ENCODE results near the gene SPTB. TPM values are rescaled to one million over a fixed set of nuclear protein-coding genes. Genes with fewer than 3 reads are reported as not detected.
A peak's percentile ranks its signal among the peaks of the same experiment; 100 is the strongest.

SPTB gene
- total RNA-seq, 1 donor from 2014 or later, result not detected

GRCh38 chr14:64834965-64835364 lies 44.7 kb downstream of the SPTB start:
- Mint-ChIP-seq H3K27me3 (peaks cover 15% of the 10 kb centered on the region), H3K9me3 (no peaks in the 10 kb centered on the region), H3K27ac (no peak overlapping the region), H3K36me3 (ENCODE audit: low read depth) (no peaks in the 10 kb centered on the region), H3K4me3 (no peak overlapping the region), H3K4me1 (no peaks in the 10 kb centered on the region)
- intact Hi-C loops (cut with micrococcal nuclease), result no loop called here
- no peak for DNase-seq

GRCh38 chr14:64831419-64831818 lies 48.3 kb downstream of the SPTB start:
- no peaks in the 10 kb centered on the region for H3K36me3 Mint-ChIP-seq (ENCODE audit: low read depth)
- no peak overlapping the region for H3K27ac Mint-ChIP-seq
- intact Hi-C loops (cut with micrococcal nuclease), result no loop called here
- H3K4me1 Mint-ChIP-seq, result no peaks in the 10 kb centered on the region
- no peak overlapping the region for H3K4me3 Mint-ChIP-seq
- no peaks in the 10 kb centered on the region for H3K9me3 Mint-ChIP-seq
- DNase-seq, result no peak
- peaks cover 20% of the 10 kb centered on the region for H3K27me3 Mint-ChIP-seq

- no peaks in the 10 kb centered on the region for H3K36me3 Mint-ChIP-seq (ENCODE audit: low read depth)
- no peaks in the 10 kb centered on the region for H3K9me3 Mint-ChIP-seq
- H3K27ac Mint-ChIP-seq, result no peak overlapping the region
- intact Hi-C loops (cut with micrococcal nuclease), result no loop called here
- DNase-seq, result no peak
- H3K27me3 Mint-ChIP-seq, result peaks cover 18% of the 10 kb centered on the region
- no peaks in the 10 kb centered on the region for H3K4me1 Mint-ChIP-seq
- no peak overlapping the region for H3K4me3 Mint-ChIP-seq
These were observed 48.7 kb downstream of the SPTB start for GRCh38 chr14:64830961-64831360.

- no peak for DNase-seq
- Mint-ChIP-seq H3K4me1 (peaks cover 3% of the 10 kb centered on the region), H3K36me3 (ENCODE audit: low read depth) (no peaks in the 10 kb centered on the region), H3K9me3 (no peaks in the 10 kb centered on the region), H3K27ac (no peak overlapping the region), H3K27me3 (peaks cover 30% of the 10 kb centered on the region), H3K4me3 (no peak overlapping the region)
- intact Hi-C loops (cut with micrococcal nuclease), result no loop called here
These were observed 51.6 kb downstream of the SPTB start for GRCh38 chr14:64828071-64828470.

GRCh38 chr14:64826845-64827244 lies 52.9 kb downstream of the SPTB start:
- Mint-ChIP-seq H3K9me3 (no peaks in the 10 kb centered on the region), H3K36me3 (ENCODE audit: low read depth) (no peaks in the 10 kb centered on the region), H3K27me3 (peaks cover 33% of the 10 kb centered on the region), H3K4me3 (no peak overlapping the region), H3K4me1 (peaks cover 4% of the 10 kb centered on the region), H3K27ac (no peak overlapping the region)
- intact Hi-C loops (cut with micrococcal nuclease), result no loop called here
- DNase-seq, result no peak

GRCh38 chr14:64826333-64826732 lies 53.4 kb downstream of the SPTB start:
- Mint-ChIP-seq H3K36me3 (ENCODE audit: low read depth) (no peaks in the 10 kb centered on the region), H3K4me3 (no peak overlapping the region), H3K27me3 (peaks cover 35% of the 10 kb centered on the region), H3K27ac (no peak overlapping the region), H3K4me1 (peaks cover 4% of the 10 kb centered on the region), H3K9me3 (no peaks in the 10 kb centered on the region)
- intact Hi-C loops (cut with micrococcal nuclease), result no loop called here
- no peak for DNase-seq

GRCh38 chr14:64825509-64825908 lies 54.2 kb downstream of the SPTB start:
- no peaks in the 10 kb centered on the region for H3K9me3 Mint-ChIP-seq
- H3K4me1 Mint-ChIP-seq, result peaks cover 4% of the 10 kb centered on the region
- no peak overlapping the region for H3K4me3 Mint-ChIP-seq
- H3K27me3 Mint-ChIP-seq, result peaks cover 38% of the 10 kb centered on the region
- DNase-seq, result no peak
- intact Hi-C loops (cut with micrococcal nuclease), result no loop called here
- H3K27ac Mint-ChIP-seq, result no peak overlapping the region
- H3K36me3 Mint-ChIP-seq (ENCODE audit: low read depth), result no peaks in the 10 kb centered on the region

GRCh38 chr14:64825006-64825405 lies 54.7 kb downstream of the SPTB start:
- H3K27me3 Mint-ChIP-seq, result peaks cover 40% of the 10 kb centered on the region

GRCh38 chr14:64824471-64824870 lies 55.2 kb downstream of the SPTB start:
- DNase-seq, result no peak
- Mint-ChIP-seq H3K4me1 (peaks cover 4% of the 10 kb centered on the region), H3K9me3 (no peaks in the 10 kb centered on the region), H3K36me3 (ENCODE audit: low read depth) (no peaks in the 10 kb centered on the region), H3K27me3 (peaks cover 41% of the 10 kb centered on the region), H3K4me3 (no peak overlapping the region), H3K27ac (no peak overlapping the region)
- intact Hi-C loops (cut with micrococcal nuclease), result loop anchor here (5.0 kb wide), 1 partner anchor 68 kb away; no protein-coding TSS in a partner anchor

More at GRCh38 chr14:64825006-64825405, 54.7 kb downstream of the SPTB start:
- intact Hi-C loops (cut with micrococcal nuclease), result no loop called here
- H3K4me1 Mint-ChIP-seq, result peaks cover 4% of the 10 kb centered on the region
- no peaks in the 10 kb centered on the region for H3K36me3 Mint-ChIP-seq (ENCODE audit: low read depth)
- no peak overlapping the region for H3K4me3 Mint-ChIP-seq
- H3K27ac Mint-ChIP-seq, result no peak overlapping the region
- no peak for DNase-seq
- H3K9me3 Mint-ChIP-seq, result no peaks in the 10 kb centered on the region

- Mint-ChIP-seq H3K9me3 (no peaks in the 10 kb centered on the region), H3K4me3 (peak overlapping the region; percentile 53), H3K27ac (no peak overlapping the region), H3K4me1 (peaks cover 4% of the 10 kb centered on the region), H3K27me3 (peaks cover 44% of the 10 kb centered on the region), H3K36me3 (ENCODE audit: low read depth) (no peaks in the 10 kb centered on the region)
- intact Hi-C loops (cut with micrococcal nuclease), result loop anchor here (1.0 to 5.0 kb wide), 2 partner anchors 69 to 160 kb away; no protein-coding TSS in a partner anchor
- DNase-seq, result peak; percentile 89
These were observed 56.3 kb downstream of the SPTB start for GRCh38 chr14:64823305-64823861.

GRCh38 chr14:64821651-64822050 lies 58.1 kb downstream of the SPTB start:
- peaks cover 4% of the 10 kb centered on the region for H3K4me1 Mint-ChIP-seq
- no peaks in the 10 kb centered on the region for H3K36me3 Mint-ChIP-seq (ENCODE audit: low read depth)
- H3K27me3 Mint-ChIP-seq, result peaks cover 50% of the 10 kb centered on the region
- H3K27ac Mint-ChIP-seq, result no peak overlapping the region
- H3K9me3 Mint-ChIP-seq, result no peaks in the 10 kb centered on the region
- no peak for DNase-seq
- no peak overlapping the region for H3K4me3 Mint-ChIP-seq
- intact Hi-C loops (cut with micrococcal nuclease), result loop anchor here (5.0 kb wide), 1 partner anchor 71 kb away; no protein-coding TSS in a partner anchor

GRCh38 chr14:64818151-64818550 lies 61.6 kb downstream of the SPTB start:
- Mint-ChIP-seq H3K4me3 (no peak overlapping the region), H3K27ac (no peak overlapping the region), H3K4me1 (peaks cover 2% of the 10 kb centered on the region), H3K27me3 (peaks cover 55% of the 10 kb centered on the region), H3K36me3 (ENCODE audit: low read depth) (no peaks in the 10 kb centered on the region), H3K9me3 (no peaks in the 10 kb centered on the region)
- intact Hi-C loops (cut with micrococcal nuclease), result no loop called here
- DNase-seq, result no peak

GRCh38 chr14:64817631-64818030 lies 62.1 kb downstream of the SPTB start:
- Mint-ChIP-seq H3K9me3 (no peaks in the 10 kb centered on the region), H3K4me1 (peaks cover under 1% of the 10 kb centered on the region), H3K36me3 (ENCODE audit: low read depth) (no peaks in the 10 kb centered on the region), H3K27ac (no peak overlapping the region), H3K27me3 (peaks cover 59% of the 10 kb centered on the region), H3K4me3 (no peak overlapping the region)
- intact Hi-C loops (cut with micrococcal nuclease), result no loop called here
- no peak for DNase-seq

- H3K36me3 Mint-ChIP-seq (ENCODE audit: low read depth), result no peaks in the 10 kb centered on the region
- no peak overlapping the region for H3K27ac Mint-ChIP-seq
- no peaks in the 10 kb centered on the region for H3K9me3 Mint-ChIP-seq
- intact Hi-C loops (cut with micrococcal nuclease), result no loop called here
- peaks cover 3% of the 10 kb centered on the region for H3K4me1 Mint-ChIP-seq
- DNase-seq, result no peak
- H3K4me3 Mint-ChIP-seq, result no peak overlapping the region
- H3K27me3 Mint-ChIP-seq, result peaks cover 64% of the 10 kb centered on the region
These were observed 63.4 kb downstream of the SPTB start for GRCh38 chr14:64816221-64816783.

- Mint-ChIP-seq H3K9me3 (no peaks in the 10 kb centered on the region), H3K36me3 (ENCODE audit: low read depth) (no peaks in the 10 kb centered on the region), H3K27me3 (peaks cover 65% of the 10 kb centered on the region), H3K4me1 (peaks cover 3% of the 10 kb centered on the region), H3K27ac (no peak overlapping the region), H3K4me3 (no peak overlapping the region)
- intact Hi-C loops (cut with micrococcal nuclease), result no loop called here
- no peak for DNase-seq
These were observed 64.5 kb downstream of the SPTB start for GRCh38 chr14:64815257-64815656.
